A549 treated with RU486 at 1 μM for 4 hours (cell line): ENCODE measurements around the gene GSTT2B. TPM values are rescaled to one million over a fixed set of nuclear protein-coding genes. Genes with fewer than 3 reads are reported as not detected.

ENCODE experiments used
- total RNA-seq: library from RNA; stranded (reverse); fragments of 200-300 nt; extraction: Qiagen RNA extraction; gene quantifications from 5 replicates; pipeline ENCODE4 v1.2.3, GENCODE V29; 2022; ENCODE audit warnings: low read depth

The GSTT2B gene
- total RNA-seq: 0.23 to 0.56 TPM (median 0.43 TPM) in 4 of 5 replicates, not detected in the other

GRCh38 chr22:23961084-23961771 is at the start of gene GSTT2B:
GSTT2B (minus strand) TSS chr22:23961195; CDS start chr22:23961131, 64 bp downstream.

GRCh38 chr22:24005201-24005600 is 44.2 kb upstream of the GSTT2B start, which contains the start of gene GSTT4:
GSTT4 (minus strand) TSS chr22:24005453; CDS start chr22:24005356, 97 bp downstream.

GRCh38 chr22:23979557-23980240 is 18.7 kb upstream of the GSTT2B start, which contains the start of gene GSTT2:
GSTT2 (plus strand) TSS chr22:23980134.

GRCh38 chr22:23974345-23974744 is 13.3 kb upstream of the GSTT2B start, which contains the start of gene DDT:
DDT (minus strand) TSS chr22:23974441; CDS start chr22:23974414, 27 bp downstream.

GRCh38 chr22:23966568-23966967 is 5.6 kb upstream of the GSTT2B start, which contains the start of gene DDTL:
DDTL (plus strand) TSS chr22:23966888; CDS start chr22:23966915, 27 bp downstream.

Other genes starting within 250 kb of the GSTT2B start
- gene ZNF70, start 210.1 kb downstream of the GSTT2B start, total RNA-seq: 0.78 to 1.0 TPM (median 1.0 TPM) in 5 replicates
- 0.55 to 1.1 TPM (median 0.92 TPM) in 4 of 5 replicates, not detected in the other for gene VPREB3, start 206.8 kb downstream of the GSTT2B start, total RNA-seq
- not detected in 5 replicates for gene C22orf15, start 198.2 kb downstream of the GSTT2B start, total RNA-seq
- 88.8 to 228 TPM (median 169 TPM) in 5 replicates for gene CHCHD10, start 193.2 kb downstream of the GSTT2B start, total RNA-seq
- 0.17 to 0.42 TPM (median 0.33 TPM) in 4 of 5 replicates, not detected in the other for gene MMP11, start 188.3 kb downstream of the GSTT2B start, total RNA-seq
- gene SMARCB1, start 174.2 kb downstream of the GSTT2B start, total RNA-seq: 48.8 to 55.1 TPM (median 51.6 TPM) in 5 replicates
- 0.36 to 1.3 TPM (median 0.61 TPM) in 5 replicates for gene DERL3, start 122.2 kb downstream of the GSTT2B start, total RNA-seq
- gene SLC2A11, start 103.3 kb downstream of the GSTT2B start, total RNA-seq: 8.1 to 10.9 TPM (median 9.4 TPM) in 5 replicates
- gene MIF, start 66.8 kb downstream of the GSTT2B start, total RNA-seq: 493 to 992 TPM (median 944 TPM) in 5 replicates
- gene DDTL, start 5.7 kb upstream of the GSTT2B start, total RNA-seq: 1.4 to 2.5 TPM (median 1.7 TPM) in 5 replicates
- gene DDT, start 13.2 kb upstream of the GSTT2B start, total RNA-seq: 113 to 158 TPM (median 149 TPM) in 5 replicates
- 0.24 TPM in 1 of 5 replicates, not detected in the others for gene GSTT2, start 18.9 kb upstream of the GSTT2B start, total RNA-seq
- gene GSTT4, start 44.3 kb upstream of the GSTT2B start, total RNA-seq: not detected in 5 replicates
- 13.9 to 24.4 TPM (median 21.6 TPM) in 5 replicates for gene CABIN1, start 50.1 kb upstream of the GSTT2B start, total RNA-seq
- 49.5 to 67.2 TPM (median 59.6 TPM) in 5 replicates for gene SUSD2, start 220.3 kb upstream of the GSTT2B start, total RNA-seq